T1000 (cell line): ENCODE measurements around the gene PXN.
"Not testable (repeated sequence)": the region's sequence is repeated elsewhere in the genome, so short reads cannot be mapped to it uniquely, and the experiment has no call there.

Experiments
- DNase-seq: peaks from one replicate; lab custom pipeline; 2025; ENCODE audit warnings: mixed read lengths; lab: John Stamatoyannopoulos, UW

Gene PXN

GRCh38 chr12:120262852-120263747 is 2.4 kb downstream of the PXN start:
- DNase-seq = no peak

GRCh38 chr12:120261951-120262851 is 3.3 kb downstream of the PXN start:
- DNase-seq = peak; percentile 69

GRCh38 chr12:120260607-120261006 is 4.9 kb downstream of the PXN start:
- DNase-seq = no peak

- DNase-seq = no peak
These were observed 5.9 kb downstream of the PXN start for GRCh38 chr12:120259418-120260202.

- no peak for DNase-seq
These were observed 7.1 kb downstream of the PXN start for GRCh38 chr12:120258323-120258896.

GRCh38 chr12:120257041-120257821 is 8.3 kb downstream of the PXN start:
- DNase-seq = no peak

GRCh38 chr12:120254809-120255208 is 10.7 kb downstream of the PXN start:
- no peak for DNase-seq

GRCh38 chr12:120253313-120253712 is 12.2 kb downstream of the PXN start:
- not testable (repeated sequence) for DNase-seq

- DNase-seq = no peak
These were observed 13.2 kb downstream of the PXN start for GRCh38 chr12:120252071-120252906.

GRCh38 chr12:120251364-120252070 is 14.0 kb downstream of the PXN start:
- not testable (repeated sequence) for DNase-seq

GRCh38 chr12:120249875-120250795 is 15.4 kb downstream of the PXN start:
- DNase-seq = no peak

- DNase-seq = no peak
These were observed 16.2 kb downstream of the PXN start for GRCh38 chr12:120249266-120249874.

GRCh38 chr12:120247621-120248030 is 17.9 kb downstream of the PXN start:
- no peak for DNase-seq

- DNase-seq = no peak
These were observed 18.3 kb downstream of the PXN start for GRCh38 chr12:120247183-120247582.

- not testable (repeated sequence) for DNase-seq
These were observed 18.8 kb downstream of the PXN start for GRCh38 chr12:120246705-120247104.

GRCh38 chr12:120242971-120243699 is 22.4 kb downstream of the PXN start:
- no peak for DNase-seq

- no peak for DNase-seq
These were observed 23.2 kb downstream of the PXN start for GRCh38 chr12:120242275-120242799.
